ENCODE results near the gene PARD3.
"Not testable (repeated sequence)": the region's sequence is repeated elsewhere in the genome, so short reads cannot be mapped to it uniquely, and the experiment has no call there.

The PARD3 gene

GRCh38 chr10:34647160-34647559 is 167.9 kb downstream of the PARD3 start:
- H3K9me3 ChIP-seq (ENCODE audit: insufficient read depth, low read length) = no peaks in the 10 kb centered on the region

GRCh38 chr10:34646331-34646730 is 168.8 kb downstream of the PARD3 start:
- no peaks in the 10 kb centered on the region for H3K36me3 ChIP-seq (ENCODE audit: low read length)
- no peaks in the 10 kb centered on the region for H3K27me3 ChIP-seq (ENCODE audit: low read length)
- no peak overlapping the region for H3K9ac ChIP-seq (ENCODE audit: low read length)
- no peaks in the 10 kb centered on the region for H4K20me1 ChIP-seq (ENCODE audit: low read depth, low read length)
- H3K4me2 ChIP-seq (ENCODE audit: low read depth, low read length, poor library complexity, severe bottlenecking) = no peak overlapping the region
- H3K79me2 ChIP-seq (ENCODE audit: insufficient read depth, low read length) = no peaks in the 10 kb centered on the region
- no peak overlapping the region for H3K27ac ChIP-seq (ENCODE audit: low read depth, low read length)
- H3K9me2 ChIP-seq (replicated peaks; ENCODE audit: insufficient read depth, low read length) = no peaks in the 10 kb centered on the region
- no peak overlapping the region for H3K4me3 ChIP-seq (ENCODE audit: insufficient read depth, low read length, poor library complexity, severe bottlenecking)
- H3K9me3 ChIP-seq (ENCODE audit: insufficient read depth, low read length) = no peaks in the 10 kb centered on the region
- no peaks in the 10 kb centered on the region for H3F3A ChIP-seq (ENCODE audit: insufficient read depth)
- no peak overlapping the region for H2AFZ ChIP-seq (ENCODE audit: low read depth, low read length, severe bottlenecking)
- no peak for TF ChIP-seq CTCF (IDR thresholded peaks at IDR 0.05; ENCODE audit: insufficient read depth, low read length, poor library complexity, severe bottlenecking)
- TF ChIP-seq EZH2phosphoT487 (conservative IDR thresholded peaks at IDR 0.05; ENCODE audit: low read length) = no peak

More at GRCh38 chr10:34647160-34647559, 167.9 kb downstream of the PARD3 start:
- Histone ChIP-seq H3K36me3 (ENCODE audit: low read length) (no peaks in the 10 kb centered on the region), H4K20me1 (ENCODE audit: low read depth, low read length) (no peaks in the 10 kb centered on the region), H3K27me3 (ENCODE audit: low read length) (no peaks in the 10 kb centered on the region), H3K4me2 (ENCODE audit: low read depth, low read length, poor library complexity, severe bottlenecking) (no peak overlapping the region), H3K79me2 (ENCODE audit: insufficient read depth, low read length) (no peaks in the 10 kb centered on the region), H3K4me3 (ENCODE audit: insufficient read depth, low read length, poor library complexity, severe bottlenecking) (no peak overlapping the region), H2AFZ (ENCODE audit: low read depth, low read length, severe bottlenecking) (no peak overlapping the region), H3K9ac (ENCODE audit: low read length) (no peak overlapping the region), H3F3A (ENCODE audit: insufficient read depth) (no peaks in the 10 kb centered on the region), H3K9me2 (replicated peaks; ENCODE audit: insufficient read depth, low read length) (no peaks in the 10 kb centered on the region), H3K27ac (ENCODE audit: low read depth, low read length) (no peak overlapping the region)
- TF ChIP-seq CTCF (IDR thresholded peaks at IDR 0.05; ENCODE audit: insufficient read depth, low read length, poor library complexity, severe bottlenecking) = no peak
- no peak for TF ChIP-seq EZH2phosphoT487 (conservative IDR thresholded peaks at IDR 0.05; ENCODE audit: low read length)

- H3K36me3 ChIP-seq (ENCODE audit: low read length); H3K9me3 ChIP-seq (ENCODE audit: insufficient read depth, low read length); H3K4me2 ChIP-seq (ENCODE audit: low read depth, low read length, poor library complexity, severe bottlenecking); H3K27ac ChIP-seq (ENCODE audit: low read depth, low read length); H3K27me3 ChIP-seq (ENCODE audit: low read length); H3F3A ChIP-seq (ENCODE audit: insufficient read depth); H2AFZ ChIP-seq (ENCODE audit: low read depth, low read length, severe bottlenecking); H3K9ac ChIP-seq (ENCODE audit: low read length); H4K20me1 ChIP-seq (ENCODE audit: low read depth, low read length); H3K4me3 ChIP-seq (ENCODE audit: insufficient read depth, low read length, poor library complexity, severe bottlenecking); H3K9me2 ChIP-seq (replicated peaks; ENCODE audit: insufficient read depth, low read length); H3K79me2 ChIP-seq (ENCODE audit: insufficient read depth, low read length): not testable (repeated sequence)
Measured at GRCh38 chr10:34644815-34645214, 170.3 kb downstream of the PARD3 start.

GRCh38 chr10:34644224-34644623 is 170.9 kb downstream of the PARD3 start:
- H3K4me2 ChIP-seq (ENCODE audit: low read depth, low read length, poor library complexity, severe bottlenecking) = no peak overlapping the region
- H4K20me1 ChIP-seq (ENCODE audit: low read depth, low read length) = no peaks in the 10 kb centered on the region

More at GRCh38 chr10:34644224-34644623, 170.9 kb downstream of the PARD3 start:
- H3K79me2 ChIP-seq (ENCODE audit: insufficient read depth, low read length) = no peaks in the 10 kb centered on the region
- H3K9me2 ChIP-seq (replicated peaks; ENCODE audit: insufficient read depth, low read length) = no peaks in the 10 kb centered on the region
- H3K27me3 ChIP-seq (ENCODE audit: low read length) = no peaks in the 10 kb centered on the region
- no peak overlapping the region for H3K27ac ChIP-seq (ENCODE audit: low read depth, low read length)
- no peak overlapping the region for H3K4me3 ChIP-seq (ENCODE audit: insufficient read depth, low read length, poor library complexity, severe bottlenecking)
- no peak for TF ChIP-seq EZH2phosphoT487 (conservative IDR thresholded peaks at IDR 0.05; ENCODE audit: low read length)
- no peak for TF ChIP-seq CTCF (IDR thresholded peaks at IDR 0.05; ENCODE audit: insufficient read depth, low read length, poor library complexity, severe bottlenecking)
- no peak overlapping the region for H2AFZ ChIP-seq (ENCODE audit: low read depth, low read length, severe bottlenecking)
- H3K9me3 ChIP-seq (ENCODE audit: insufficient read depth, low read length) = no peaks in the 10 kb centered on the region
- no peak overlapping the region for H3K9ac ChIP-seq (ENCODE audit: low read length)
- H3K36me3 ChIP-seq (ENCODE audit: low read length) = no peaks in the 10 kb centered on the region
- H3F3A ChIP-seq (ENCODE audit: insufficient read depth) = no peaks in the 10 kb centered on the region
